H1 (cell line): Measurements from ENCODE around the gene FMN2. TPM values are rescaled to one million over a fixed set of nuclear protein-coding genes. Genes with fewer than 3 reads are reported as not detected.

Source experiments
- CTCF ChIA-PET: fragments of 300-600 bp; sonication (Branson Sonifier 250); formaldehyde crosslinking; loops from one replicate; lab custom pipeline; 2021; ENCODE audit not compliant: partially characterized antibody; lab: Charles Lee
- POLR2A ChIA-PET: fragments of 300-600 bp; sonication (Branson Sonifier 250); formaldehyde crosslinking; loops from one replicate; lab custom pipeline; 2021; ENCODE audit warnings: inconsistent platforms; ENCODE audit not compliant: partially characterized antibody; lab: Charles Lee
- DNase-seq, 2 experiments: peaks; one replicate each; pipeline versions ENCODE4 v3.0.0 to v3.0.0-alpha.2; 2010 to 2022; ENCODE audit warnings: low spot score in 2 of 2, low read depth in 1 of 2, mixed read lengths in 1 of 2
- FAIRE-seq: peaks from 2 replicates; lab custom pipeline; 2011; peaks lifted over from hg19 to GRCh38; lab: Jason Lieb, UNC
- H2AFZ ChIP-seq: 2 replicates; pipeline ENCODE4 v1.8.1; 2012; ENCODE audit warnings: low read length, inconsistent platforms
- H2AK5ac ChIP-seq: 2 replicates; pipeline ENCODE4 v1.6.1; 2013; ENCODE audit warnings: low read depth, low read length
- H2BK120ac ChIP-seq: replicated peaks from 2 replicates; pipeline ENCODE3; 2013; ENCODE audit warnings: low read depth, low read length, inconsistent platforms
- H2BK12ac ChIP-seq: 2 replicates; pipeline ENCODE4 v1.6.1; 2013; ENCODE audit warnings: low read depth, low read length
- H2BK15ac ChIP-seq: 2 replicates; pipeline ENCODE4 v1.6.1; 2013; ENCODE audit warnings: low read length
- H2BK20ac ChIP-seq: 2 replicates; pipeline ENCODE4 v1.6.1; 2013; ENCODE audit warnings: low read length
- H2BK5ac ChIP-seq: 2 replicates; pipeline ENCODE4 v1.6.1; 2013; ENCODE audit warnings: low read depth, low read length
- H3K14ac ChIP-seq: 2 replicates; pipeline ENCODE4 v1.6.1; 2013; ENCODE audit warnings: inconsistent platforms; ENCODE audit not compliant: insufficient read length
- H3K18ac ChIP-seq: 2 replicates; pipeline ENCODE4 v1.6.1; 2013; ENCODE audit warnings: low read length; ENCODE audit errors: extremely low read depth
- H3K23ac ChIP-seq: 2 replicates; pipeline ENCODE4 v1.6.1; 2013; ENCODE audit warnings: inconsistent platforms; ENCODE audit not compliant: insufficient read length
- H3K23me2 ChIP-seq: 2 replicates; pipeline ENCODE4 v1.6.1; 2013; ENCODE audit warnings: low read depth, low read length
- H3K27ac ChIP-seq: 2 replicates; pipeline ENCODE4 v1.6.1; 2011; ENCODE audit warnings: low read depth, low read length, inconsistent platforms
- H3K27me3 ChIP-seq, 4 experiments: replicated peaks in 1 of 4; 1 replicate in 1 of 4; 2 replicates in 3 of 4; pipeline versions ENCODE4 v1.6.1 to v1.8.1; 2011 to 2013; ENCODE audit warnings: low read length in 3 of 4, mild to moderate bottlenecking in 3 of 4, inconsistent platforms in 2 of 4, mixed read lengths in 2 of 4, moderate library complexity in 1 of 4; ENCODE audit not compliant: control insufficient read depth in 3 of 4, insufficient read depth in 3 of 4; ENCODE audit errors: extremely low read depth in 1 of 4
- H3K36me3 ChIP-seq, 4 experiments: 2 replicates each; pipeline versions ENCODE4 v1.6.1 to v1.8.1; 2011 to 2013; ENCODE audit warnings: mild to moderate bottlenecking in 4 of 4, low read length in 3 of 4, moderate library complexity in 2 of 4, control low read depth in 1 of 4, inconsistent platforms in 1 of 4; ENCODE audit not compliant: insufficient read depth in 4 of 4, control insufficient read depth in 2 of 4
- H3K4ac ChIP-seq: replicated peaks from 2 replicates; pipeline ENCODE3; 2013; ENCODE audit warnings: low read length, low read depth, mixed read lengths, inconsistent platforms; ENCODE audit not compliant: insufficient read length
- H3K4me1 ChIP-seq, 4 experiments: replicated peaks in 1 of 4; 1 replicate in 1 of 4; 2 replicates in 3 of 4; pipeline versions ENCODE4 v1.6.1 to v1.8.1; 2011 to 2013; ENCODE audit warnings: low read length in 3 of 4, inconsistent platforms in 2 of 4, mixed read lengths in 1 of 4; ENCODE audit not compliant: insufficient read depth in 4 of 4, control insufficient read depth in 3 of 4
- H3K4me2 ChIP-seq, 2 experiments: 2 replicates each; pipeline versions ENCODE4 v1.6.1 to v1.8.1; 2011 to 2013; ENCODE audit warnings: low read depth in 2 of 2, low read length in 2 of 2, control low read depth in 1 of 2, inconsistent platforms in 1 of 2, mild to moderate bottlenecking in 1 of 2; ENCODE audit not compliant: insufficient read depth in 1 of 2
- H3K4me3 ChIP-seq, 4 experiments: fragments of 200-600, 300-600 bp in 1 of 4; sonication (generic), shearing (Covaris generic), sonication (Bioruptor Twin) in 1 of 4; 2 replicates each; pipeline versions ENCODE4 v1.5.1 to v1.8.1; 2011 to 2016; ENCODE audit warnings: low read length in 4 of 4, low read depth in 3 of 4, control low read depth in 2 of 4, inconsistent platforms in 2 of 4, mild to moderate bottlenecking in 2 of 4, mixed read lengths in 1 of 4, moderate library complexity in 1 of 4; ENCODE audit not compliant: insufficient read depth in 2 of 4; ENCODE audit errors: extremely low read depth in 1 of 4
- H3K56ac ChIP-seq: replicated peaks from 2 replicates; pipeline ENCODE3; 2013; ENCODE audit warnings: low read depth, mild to moderate bottlenecking, mixed read lengths, low read length, inconsistent platforms; ENCODE audit not compliant: insufficient read length
- H3K79me1 ChIP-seq: 2 replicates; pipeline ENCODE4 v1.6.1; 2013; ENCODE audit warnings: low read depth, low read length, control low read depth
- H3K79me2 ChIP-seq, 2 experiments: 2 replicates each; pipeline versions ENCODE4 v1.6.1 to v1.8.1; 2012 to 2013; ENCODE audit warnings: low read length in 2 of 2, mild to moderate bottlenecking in 2 of 2, inconsistent platforms in 1 of 2; ENCODE audit not compliant: insufficient read depth in 2 of 2, control insufficient read depth in 1 of 2
- H3K9ac ChIP-seq, 4 experiments: replicated peaks in 1 of 4; 1 replicate in 1 of 4; 2 replicates in 3 of 4; pipeline versions ENCODE4 v1.6.1 to v1.8.1; 2011 to 2013; ENCODE audit warnings: low read depth in 3 of 4, low read length in 3 of 4, control low read depth in 2 of 4, mild to moderate bottlenecking in 2 of 4, moderate library complexity in 2 of 4, inconsistent platforms in 1 of 4; ENCODE audit errors: extremely low read depth in 1 of 4
- H3K9me3 ChIP-seq, 2 experiments: 2 replicates each; pipeline versions ENCODE4 v1.6.1 to v1.8.1; 2012 to 2013; ENCODE audit warnings: mild to moderate bottlenecking in 2 of 2, moderate library complexity in 2 of 2, control low read depth in 1 of 2, inconsistent platforms in 1 of 2, low read depth in 1 of 2, low read length in 1 of 2, mixed read lengths in 1 of 2; ENCODE audit not compliant: insufficient read depth in 2 of 2
- H4K20me1 ChIP-seq, 2 experiments: replicated peaks in 1 of 2; 2 replicates each; pipeline versions ENCODE3 to v1.8.1; 2011 to 2013; ENCODE audit warnings: inconsistent platforms in 2 of 2, low read length in 2 of 2, mild to moderate bottlenecking in 1 of 2; ENCODE audit not compliant: insufficient read depth in 2 of 2, control insufficient read depth in 1 of 2
- H4K5ac ChIP-seq: 2 replicates; pipeline ENCODE4 v1.6.1; 2013; ENCODE audit warnings: low read length, low read depth, mixed read lengths, inconsistent platforms; ENCODE audit not compliant: insufficient read length
- H4K8ac ChIP-seq: 2 replicates; pipeline ENCODE4 v1.8.0; 2013; ENCODE audit warnings: mild to moderate bottlenecking, moderate library complexity, low read length, inconsistent platforms; ENCODE audit not compliant: insufficient read depth; ENCODE audit errors: extremely low read depth
- H4K91ac ChIP-seq: replicated peaks from 2 replicates; pipeline ENCODE3; 2013; ENCODE audit warnings: low read length, mixed read lengths, inconsistent platforms; ENCODE audit not compliant: insufficient read length
- EGR1 ChIP-seq: IDR thresholded peaks from 2 replicates; pipeline ENCODE4 v1.6.1; 2011; ENCODE audit warnings: low read depth, low read length, borderline replicate concordance
- EZH2 ChIP-seq: fragments of 200-600 bp; sonication (generic); IDR thresholded peaks from 2 replicates; pipeline ENCODE4 v1.7.1; 2012; ENCODE audit warnings: low read depth, mild to moderate bottlenecking, moderate library complexity, low read length, inconsistent platforms; ENCODE audit not compliant: severe bottlenecking
- JUND ChIP-seq: IDR thresholded peaks from 2 replicates; pipeline ENCODE4 v1.6.1; 2011; ENCODE audit warnings: mild to moderate bottlenecking, improper control_type of control experiment, low read length
- POLR2AphosphoS5 ChIP-seq: IDR thresholded peaks from 2 replicates; pipeline ENCODE4 v1.6.1; 2011; ENCODE audit warnings: low read depth, low read length
- POU5F1 ChIP-seq: IDR thresholded peaks from 2 replicates; pipeline ENCODE4 v1.6.1; 2011; ENCODE audit warnings: low read depth, mild to moderate bottlenecking, low read length, moderate library complexity
- RNF2 ChIP-seq: fragments of 200-900, 300-1000 bp; sonication (generic); IDR thresholded peaks from 2 replicates; pipeline ENCODE4 v1.7.1; 2016; ENCODE audit warnings: borderline replicate concordance, low read depth, mild to moderate bottlenecking, antibody characterized with exemption, low read length; ENCODE audit not compliant: poor library complexity, severe bottlenecking; ENCODE audit errors: missing control alignments
- SAP30 ChIP-seq: fragments of 300-600 bp; sonication (generic); IDR thresholded peaks from 2 replicates; pipeline ENCODE4 v1.7.1; 2012; ENCODE audit warnings: low read length, moderate library complexity, mild to moderate bottlenecking, inconsistent platforms; ENCODE audit not compliant: insufficient read depth, insufficient replicate concordance
- TBP ChIP-seq: IDR thresholded peaks from 2 replicates; pipeline ENCODE4 v1.6.1; 2011; ENCODE audit warnings: low read depth, low read length, improper control_type of control experiment
- TCF12 ChIP-seq: IDR thresholded peaks from 2 replicates; pipeline ENCODE4 v1.6.1; 2011; ENCODE audit warnings: low read depth, mild to moderate bottlenecking, low read length
- WGBS, 2 experiments: shearing (Covaris generic) in 1 of 2; methylation state at CpG; one replicate each; pipeline versions ENCODE4 v1.1.6 to v1.1.7; 2013 to 2015; ENCODE audit warnings: low lambda C conversion rate in 2 of 2, mixed read lengths in 2 of 2, inconsistent platforms in 1 of 2, low coverage in 1 of 2, missing lambda C conversion rate in 1 of 2; ENCODE audit not compliant: insufficient replicate concordance in 2 of 2, insufficient coverage in 1 of 2, insufficient read length in 1 of 2; ENCODE audit errors: extremely low coverage in 1 of 2, missing lambda C conversion rate in 1 of 2; 5-methylcytosine and 5-hydroxymethylcytosine counted together
- polyA plus RNA-seq, 7 experiments: library from polyadenylated mRNA; depleted of rRNA in 3 of 7; stranded (reverse) in 5 of 7; unstranded in 2 of 7; fragments of >200 nt in 5 of 7; fragments of 200-250 nt in 2 of 7; gene quantifications; 1 replicate in 5 of 7; 2 replicates in 1 of 7; 4 replicates in 1 of 7; pipeline versions ENCODE4 v1.2.1 to v1.2.3, GENCODE V29; 2011 to 2013; ENCODE audit warnings: missing spikeins in 2 of 7, mixed read lengths in 2 of 7
- total RNA-seq: library from RNA; stranded (reverse); fragmentation: NEBNext Ultra II Directional; extraction: Animal tissue kit (Norgen Biotek cat#: 25700); gene quantifications from 2 replicates; pipeline ENCODE4 v1.2.1, GENCODE V29; 2021

The FMN2 gene
- total and polyA plus RNA-seq, 2 of the 8 experiments (the other 6 are each of a cell fraction or from before 2014, with no cell fraction given): 0.83 to 2.0 TPM

DNA sequence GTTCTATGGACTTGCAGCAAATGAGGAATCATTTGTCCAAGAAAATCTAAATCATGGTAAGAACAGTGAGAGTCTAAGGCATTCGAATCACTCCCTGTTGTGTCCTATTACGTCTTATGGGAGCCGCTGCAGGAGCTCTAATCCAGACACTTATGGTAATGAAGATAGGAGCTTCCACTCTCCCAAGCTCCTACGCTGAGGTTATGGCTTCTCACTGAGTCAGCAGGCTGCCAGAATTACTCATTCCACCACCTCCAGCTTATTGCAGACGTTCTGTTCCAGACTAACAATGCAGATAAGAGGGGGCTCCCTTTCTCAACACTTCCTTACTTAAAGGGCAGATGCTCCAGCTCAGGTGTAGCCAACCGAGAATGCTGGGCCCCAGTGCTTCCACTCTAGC, 307.7 kb downstream of the FMN2 start:
- WGBS, 2 experiments: 85% methylated on average over 6 of the region's 6 CpGs; no CpG with 5 or more reads in 1 of the 2 experiments
- POLR2A ChIA-PET: no interaction called here
- Histone ChIP-seq H4K20me1 (no peaks in the 10 kb centered on the region), H2BK15ac (no peak overlapping the region), H3K18ac (no peak overlapping the region), H2AFZ (no peak overlapping the region), H3K23ac (no peak overlapping the region), H3K4me1 (no peaks in the 10 kb centered on the region), H3K23me2 (no peaks in the 10 kb centered on the region), H3K4ac (no peak overlapping the region), H3K79me1 (no peaks in the 10 kb centered on the region), H2BK20ac (no peak overlapping the region), H2BK5ac (no peak overlapping the region), H4K91ac (no peak overlapping the region), H4K8ac (no peak overlapping the region), H3K14ac (no peak overlapping the region), H3K4me2 (no peak overlapping the region), H2BK120ac (no peak overlapping the region), H3K36me3 (no peaks in the 10 kb centered on the region), H3K27ac (no peak overlapping the region), H4K5ac (no peak overlapping the region), H3K79me2 (no peaks in the 10 kb centered on the region), H3K9me3 (no peaks in the 10 kb centered on the region)
- no peak for FAIRE-seq
- no peak for DNase-seq
- CTCF ChIA-PET: interaction anchor here (0.9 to 1.6 kb wide), 5 partner anchors 14 to 210 kb away, joined by 3 to 5 read pairs (median 4); no protein-coding TSS in a partner anchor
- TF ChIP-seq TBP: no peak
- no peak for TF ChIP-seq RNF2
- no peak for TF ChIP-seq TCF12
- no peak for TF ChIP-seq EGR1
- TF ChIP-seq POU5F1: no peak
- TF ChIP-seq EZH2: no peak
- no peak for TF ChIP-seq POLR2AphosphoS5
- no peak for TF ChIP-seq JUND
- TF ChIP-seq SAP30: no peak
- TF ChIP-seq, all 59 proteins: peak for 0
- H2BK12ac ChIP-seq: no peak overlapping the region
- no peak overlapping the region for H2AK5ac ChIP-seq
- no peaks in the 10 kb centered on the region for H3K27me3 ChIP-seq
- no peak overlapping the region for H3K9ac ChIP-seq
- H3K4me3 ChIP-seq: no peak overlapping the region
- H3K56ac ChIP-seq: no peak overlapping the region
